NCI-H524 treated with DMSO at 0.1 percent for 48 hours (cell line): Measurements from ENCODE around the gene EIF4A2.
"Not testable (repeated sequence)": the region's sequence is repeated elsewhere in the genome, so short reads cannot be mapped to it uniquely, and the experiment has no call there.

Experiments used
- DNase-seq: peaks from one replicate; lab custom pipeline; 2025; lab: John Stamatoyannopoulos, UW

The EIF4A2 gene

GRCh38 chr3:186818956-186819355 lies 35.6 kb downstream of the EIF4A2 start:
- no peak for DNase-seq

GRCh38 chr3:186821429-186822387 lies 38.3 kb downstream of the EIF4A2 start:
- no peak for DNase-seq

- not testable (repeated sequence) for DNase-seq
These were observed 39.0 kb downstream of the EIF4A2 start for GRCh38 chr3:186822388-186822759.

- no peak for DNase-seq
These were observed 40.0 kb downstream of the EIF4A2 start for GRCh38 chr3:186823386-186823785.

- no peak for DNase-seq
These were observed 41.2 kb downstream of the EIF4A2 start for GRCh38 chr3:186824430-186825139.

- DNase-seq = peak; percentile 13
These were observed 42.0 kb downstream of the EIF4A2 start for GRCh38 chr3:186825294-186825821.

- no peak for DNase-seq
These were observed 42.6 kb downstream of the EIF4A2 start for GRCh38 chr3:186825872-186826409.

- no peak for DNase-seq
These were observed 43.1 kb downstream of the EIF4A2 start for GRCh38 chr3:186826410-186826975.

GRCh38 chr3:186826976-186827857 lies 43.8 kb downstream of the EIF4A2 start:
- DNase-seq = peak; percentile 54

GRCh38 chr3:186828340-186828739 lies 45.0 kb downstream of the EIF4A2 start:
- peak; percentile 23 for DNase-seq

GRCh38 chr3:186831798-186832197 lies 48.4 kb downstream of the EIF4A2 start:
- no peak for DNase-seq

GRCh38 chr3:186832276-186832675 lies 48.9 kb downstream of the EIF4A2 start:
- no peak for DNase-seq
